Ishikawa (cell line): ENCODE results near the gene NOXA1.

Source experiments
- CEBPB ChIP-seq: IDR thresholded peaks from 2 replicates; pipeline ENCODE4 v1.6.1; 2012
- YY1 ChIP-seq: IDR thresholded peaks from 2 replicates; pipeline ENCODE4 v1.6.1; 2012; ENCODE audit warnings: low read depth

- no peak for TF ChIP-seq YY1
- TF ChIP-seq CEBPB = no peak
Measured at GRCh38 chr9:137389428-137389746, 33.8 kb upstream of the NOXA1 start.
